ENCODE data around the gene ROR1.

GRCh38 chr1:63742526-63742925 lies 31.3 kb upstream of the ROR1 start:
- TF ChIP-seq POLR2AphosphoS5 (IDR thresholded peaks at IDR 0.05) = no peak
- no peak for TF ChIP-seq EP300 (IDR thresholded peaks at IDR 0.05)
